ENCODE data around the gene KLF13.

The KLF13 gene

DNA sequence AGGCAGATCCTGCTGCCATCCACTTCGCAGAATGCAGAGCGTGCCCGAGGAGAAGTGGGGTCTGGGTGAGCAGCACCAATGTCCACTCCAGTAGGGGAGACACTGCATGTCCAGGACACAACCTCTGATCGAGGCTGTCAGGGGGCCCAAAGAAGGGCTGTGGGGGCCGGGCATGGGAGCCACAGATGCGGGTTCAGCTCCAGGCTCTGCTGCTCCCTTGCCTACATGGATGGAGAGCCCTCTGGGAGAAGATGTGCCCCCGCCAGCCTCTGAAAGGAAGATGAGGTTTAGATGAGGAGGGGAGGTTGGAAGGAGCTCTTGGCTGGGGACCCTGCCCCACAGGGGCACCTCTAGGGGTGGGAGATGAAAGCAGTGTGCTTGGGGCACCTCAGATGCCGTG lies 75.4 kb downstream of the KLF13 start:
- Mint-ChIP-seq H3K36me3 (ENCODE audit: insufficient read depth) (no peaks in the 10 kb centered on the region), H3K27ac (peak overlapping the region in 1 of 2 donors; percentile 7), H3K27me3 (no peaks in the 10 kb centered on the region), H3K4me3 (no peak overlapping the region), H3K9me3 (no peaks in the 10 kb centered on the region), H3K4me1 (ENCODE audit: low read depth in 2 of 2) (peaks cover 21 to 23% of the 10 kb centered on the region in 2 donors)
- ATAC-seq (replicated peaks) (no peak), DNase-seq (no peak)

DNA sequence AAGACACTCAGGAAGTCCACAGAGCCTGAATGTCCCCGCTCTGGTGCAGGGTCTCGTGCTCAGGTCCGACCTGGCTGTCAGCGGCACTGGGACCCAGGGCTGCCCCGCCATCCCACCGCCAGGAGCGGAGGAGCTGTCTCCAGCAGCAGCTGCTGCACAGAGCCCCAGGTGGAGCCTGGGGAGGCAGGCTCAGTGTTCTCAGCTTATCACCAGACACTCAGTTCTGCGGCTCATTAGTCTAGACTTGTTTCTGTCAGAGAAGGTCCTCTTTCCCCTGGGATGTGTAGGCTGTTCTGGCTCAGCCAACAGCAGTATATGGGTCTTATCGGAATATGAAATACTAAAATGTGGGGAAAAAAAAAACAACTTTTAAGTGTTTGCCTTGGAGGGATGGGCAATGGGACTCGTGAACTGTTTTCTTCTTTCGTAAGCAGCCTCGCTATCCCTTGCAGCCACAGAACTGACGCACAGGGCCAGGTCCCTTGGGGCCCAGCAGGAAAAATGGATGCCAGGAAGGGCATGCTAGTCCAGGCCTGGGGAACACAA lies 75.9 kb downstream of the KLF13 start:
- H3K27ac Mint-ChIP-seq = peak overlapping the region in 1 of 2 donors; percentile 7
- no peaks in the 10 kb centered on the region for H3K9me3 Mint-ChIP-seq
- no peak for ATAC-seq (replicated peaks)
- H3K27me3 Mint-ChIP-seq = no peaks in the 10 kb centered on the region
- H3K4me1 Mint-ChIP-seq (ENCODE audit: low read depth in 2 of 2) = peaks cover 21 to 23% of the 10 kb centered on the region in 2 donors
- H3K4me3 Mint-ChIP-seq = no peak overlapping the region
- H3K36me3 Mint-ChIP-seq (ENCODE audit: insufficient read depth) = no peaks in the 10 kb centered on the region
- DNase-seq = no peak

DNA sequence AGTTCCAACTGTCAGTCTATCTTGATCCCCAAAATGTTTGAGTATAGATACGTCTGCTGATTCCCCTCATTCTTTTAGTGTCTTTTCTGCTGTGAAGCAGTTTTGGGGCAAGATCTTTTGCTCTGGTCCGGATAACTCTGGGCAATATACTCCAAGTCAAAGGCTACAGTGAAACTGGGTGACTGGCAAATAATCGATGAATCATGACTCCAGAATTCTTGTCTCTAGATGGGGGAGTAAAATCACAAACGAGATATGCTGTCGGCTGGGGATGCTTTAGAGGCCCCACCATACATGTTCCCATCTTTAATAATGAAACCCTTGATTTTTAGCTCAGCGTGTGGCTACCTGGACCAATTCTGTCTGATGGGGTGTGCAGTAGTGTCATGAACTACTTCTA lies 76.5 kb downstream of the KLF13 start:
- Mint-ChIP-seq H3K27ac (no peak overlapping the region), H3K4me1 (ENCODE audit: low read depth in 2 of 2) (peaks cover 19% of the 10 kb centered on the region in 2 donors), H3K4me3 (no peak overlapping the region), H3K36me3 (ENCODE audit: insufficient read depth) (no peaks in the 10 kb centered on the region), H3K27me3 (no peaks in the 10 kb centered on the region), H3K9me3 (no peaks in the 10 kb centered on the region)
- DNase-seq (no peak), ATAC-seq (replicated peaks) (no peak)

DNA sequence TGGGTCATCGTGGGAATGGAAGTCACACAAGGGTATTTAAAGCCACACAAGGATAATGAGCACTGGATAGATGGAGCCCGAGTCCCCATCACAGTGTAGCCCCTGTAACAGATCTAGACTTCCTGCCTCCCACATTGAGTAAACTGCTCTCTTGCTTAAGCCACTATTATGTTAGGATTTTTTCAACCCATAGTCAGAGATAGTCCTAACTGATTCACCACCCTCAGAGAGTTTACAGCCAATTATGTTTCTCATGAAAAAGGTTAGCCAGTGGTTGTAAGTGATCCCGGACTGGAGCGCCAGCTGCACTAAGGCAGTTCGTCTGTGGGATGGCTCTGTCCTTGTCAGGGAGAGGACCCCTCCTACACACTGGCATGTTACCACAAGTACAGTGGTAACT lies 77.0 kb downstream of the KLF13 start:
- peaks cover 0 to 2% of the 10 kb centered on the region in 2 donors for H3K9me3 Mint-ChIP-seq
- DNase-seq (no peak), ATAC-seq (replicated peaks) (no peak)
- no peaks in the 10 kb centered on the region for H3K36me3 Mint-ChIP-seq (ENCODE audit: insufficient read depth)
- no peak overlapping the region for H3K27ac Mint-ChIP-seq
- H3K4me1 Mint-ChIP-seq (ENCODE audit: low read depth in 2 of 2) = peaks cover 16 to 18% of the 10 kb centered on the region in 2 donors
- no peaks in the 10 kb centered on the region for H3K27me3 Mint-ChIP-seq
- H3K4me3 Mint-ChIP-seq = no peak overlapping the region

DNA sequence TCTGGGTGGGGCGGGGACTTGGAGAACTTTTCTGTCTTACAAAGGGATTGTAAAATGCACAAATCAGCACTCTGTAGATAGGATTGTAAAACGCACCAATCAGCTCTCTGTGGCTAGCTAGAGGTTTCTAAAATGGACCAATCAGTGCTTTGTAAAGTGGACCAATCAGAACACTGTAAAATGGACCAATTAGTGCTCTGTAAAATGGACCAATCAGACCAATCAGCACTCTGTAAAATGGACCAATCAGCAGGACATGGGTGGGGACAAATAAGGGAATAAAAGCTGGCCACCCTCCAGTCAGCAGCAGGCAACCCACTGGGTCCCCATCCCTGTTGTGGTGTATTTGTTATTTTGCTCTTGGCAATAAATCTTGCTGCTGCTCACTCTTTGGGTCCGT lies 77.7 kb downstream of the KLF13 start:
- Mint-ChIP-seq H3K4me1 (ENCODE audit: low read depth in 2 of 2) (peaks cover 12 to 16% of the 10 kb centered on the region in 2 donors), H3K36me3 (ENCODE audit: insufficient read depth) (no peaks in the 10 kb centered on the region), H3K27me3 (no peaks in the 10 kb centered on the region), H3K27ac (peak overlapping the region in 1 of 2 donors; percentile 80), H3K4me3 (no peak overlapping the region), H3K9me3 (peaks cover 0 to 7% of the 10 kb centered on the region in 2 donors)
- ATAC-seq (replicated peaks) (no peak), DNase-seq (no peak)

DNA sequence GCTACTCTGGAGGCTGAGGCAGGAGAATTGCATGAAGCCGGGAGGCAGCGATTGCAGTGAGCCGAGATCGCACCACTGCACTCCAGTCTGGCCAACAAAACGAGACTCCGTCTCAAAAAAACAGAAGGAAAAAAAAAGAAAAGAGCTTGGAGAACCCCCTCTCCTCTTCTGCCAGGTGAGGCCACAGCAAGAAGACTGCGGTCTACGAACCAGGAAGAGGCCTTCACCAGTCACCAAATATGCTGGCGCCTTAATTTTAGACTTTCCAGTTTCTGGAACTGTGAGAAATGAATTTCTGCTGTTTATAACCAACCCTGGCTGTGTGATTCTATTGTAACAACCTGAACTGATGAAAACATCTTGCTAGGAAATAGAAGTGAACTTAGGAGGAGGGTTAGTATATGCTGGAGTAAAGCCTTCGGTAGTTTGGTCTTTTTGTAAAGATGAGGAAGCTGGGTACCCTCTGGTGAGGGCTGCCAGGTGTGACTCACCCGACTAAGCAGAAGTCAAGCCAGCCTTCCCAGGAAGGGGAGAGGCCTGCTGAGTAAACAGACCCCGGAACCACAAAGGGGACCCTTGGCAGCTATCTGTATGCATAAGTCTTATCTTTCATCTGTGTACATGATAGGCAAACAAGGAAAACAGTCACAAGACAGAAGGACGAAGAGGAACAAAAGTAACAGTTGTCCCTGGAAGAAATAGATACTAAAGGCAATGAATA lies 78.7 kb downstream of the KLF13 start:
- Mint-ChIP-seq H3K36me3 (ENCODE audit: insufficient read depth) (no peaks in the 10 kb centered on the region), H3K27ac (peak overlapping the region; percentile 5 to 80), H3K4me1 (ENCODE audit: low read depth in 2 of 2) (peaks cover 8 to 12% of the 10 kb centered on the region in 2 donors), H3K27me3 (no peaks in the 10 kb centered on the region), H3K4me3 (peak overlapping the region in 1 of 2 donors; percentile 36), H3K9me3 (peaks cover 0 to 8% of the 10 kb centered on the region in 2 donors)
- DNase-seq = no peak
- peak; percentile 24 for ATAC-seq (replicated peaks)

DNA sequence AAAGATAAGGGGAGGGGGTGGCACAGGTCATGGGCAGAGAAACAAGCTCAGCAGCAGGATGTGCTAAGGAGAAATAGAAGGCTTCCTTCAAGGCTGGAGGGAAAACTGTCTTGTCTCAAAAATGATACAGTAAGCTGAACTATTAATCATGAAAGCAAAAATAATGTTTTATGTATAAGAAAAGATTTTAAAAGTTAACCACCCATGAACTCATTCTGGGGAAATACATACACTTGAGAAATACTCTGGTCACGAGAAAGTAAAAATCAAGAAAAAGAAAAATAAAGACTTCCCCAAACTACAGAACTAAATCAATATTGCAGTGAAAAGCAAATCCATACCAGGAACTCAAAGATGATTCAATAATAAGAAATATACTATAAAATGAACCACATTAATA lies 80.7 kb downstream of the KLF13 start:
- no peak for DNase-seq
- no peaks in the 10 kb centered on the region for H3K36me3 Mint-ChIP-seq (ENCODE audit: insufficient read depth)
- ATAC-seq (replicated peaks) = no peak
- H3K9me3 Mint-ChIP-seq = peaks cover 0 to 8% of the 10 kb centered on the region in 2 donors
- no peak overlapping the region for H3K4me3 Mint-ChIP-seq
- H3K27ac Mint-ChIP-seq = no peak overlapping the region
- H3K4me1 Mint-ChIP-seq (ENCODE audit: low read depth in 2 of 2) = peaks cover 5 to 11% of the 10 kb centered on the region in 2 donors
- no peaks in the 10 kb centered on the region for H3K27me3 Mint-ChIP-seq

DNA sequence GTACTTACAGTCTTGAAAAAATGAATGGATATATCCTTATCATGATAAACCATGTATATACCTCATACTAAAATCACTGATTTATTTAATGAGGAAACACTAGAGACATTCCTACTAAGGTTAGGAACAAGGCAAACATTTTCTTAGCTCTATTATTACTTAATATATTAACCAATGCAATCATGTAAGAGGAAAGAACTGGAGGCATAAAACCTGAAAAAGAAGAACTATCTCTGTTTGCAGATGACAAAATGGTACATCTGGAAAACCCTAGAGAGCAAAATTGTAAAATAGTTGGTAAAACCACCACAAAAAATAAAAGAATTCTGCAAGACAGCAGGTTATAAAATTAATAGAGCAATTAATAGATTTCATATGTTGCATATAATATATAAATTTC lies 81.2 kb downstream of the KLF13 start:
- ATAC-seq (replicated peaks) = no peak
- H3K9me3 Mint-ChIP-seq = peaks cover 0 to 8% of the 10 kb centered on the region in 2 donors
- DNase-seq = no peak
- no peak overlapping the region for H3K27ac Mint-ChIP-seq
- peaks cover 9 to 16% of the 10 kb centered on the region in 2 donors for H3K4me1 Mint-ChIP-seq (ENCODE audit: low read depth in 2 of 2)
- H3K36me3 Mint-ChIP-seq (ENCODE audit: insufficient read depth) = no peaks in the 10 kb centered on the region
- no peaks in the 10 kb centered on the region for H3K27me3 Mint-ChIP-seq
- H3K4me3 Mint-ChIP-seq = no peak overlapping the region

DNA sequence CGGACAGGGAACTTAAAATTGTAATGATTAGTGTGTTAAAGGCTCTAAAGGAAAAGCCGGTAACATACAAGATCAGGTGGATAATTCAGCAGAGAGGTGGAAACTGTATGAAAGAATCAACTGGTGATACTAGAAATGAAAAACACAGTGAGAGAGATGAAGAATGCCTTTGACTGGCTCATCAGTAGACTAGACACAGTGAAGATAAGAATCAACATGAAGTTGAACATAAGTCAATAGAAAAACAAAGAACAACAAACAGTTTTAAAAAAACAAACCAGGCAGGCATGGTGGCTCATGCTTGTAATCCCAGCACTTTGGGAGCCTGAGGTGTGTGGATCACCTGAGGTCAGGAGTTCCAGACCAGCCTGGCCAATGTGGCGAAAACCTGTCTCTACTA lies 82.1 kb downstream of the KLF13 start:
- H3K4me3 Mint-ChIP-seq = no peak overlapping the region
- DNase-seq = no peak
- ATAC-seq (replicated peaks) = no peak
- H3K36me3 Mint-ChIP-seq (ENCODE audit: insufficient read depth) = no peaks in the 10 kb centered on the region
- no peaks in the 10 kb centered on the region for H3K27me3 Mint-ChIP-seq
- H3K27ac Mint-ChIP-seq = no peak overlapping the region
- H3K4me1 Mint-ChIP-seq (ENCODE audit: low read depth in 2 of 2) = peaks cover 15 to 16% of the 10 kb centered on the region in 2 donors
- peaks cover 0 to 8% of the 10 kb centered on the region in 2 donors for H3K9me3 Mint-ChIP-seq

DNA sequence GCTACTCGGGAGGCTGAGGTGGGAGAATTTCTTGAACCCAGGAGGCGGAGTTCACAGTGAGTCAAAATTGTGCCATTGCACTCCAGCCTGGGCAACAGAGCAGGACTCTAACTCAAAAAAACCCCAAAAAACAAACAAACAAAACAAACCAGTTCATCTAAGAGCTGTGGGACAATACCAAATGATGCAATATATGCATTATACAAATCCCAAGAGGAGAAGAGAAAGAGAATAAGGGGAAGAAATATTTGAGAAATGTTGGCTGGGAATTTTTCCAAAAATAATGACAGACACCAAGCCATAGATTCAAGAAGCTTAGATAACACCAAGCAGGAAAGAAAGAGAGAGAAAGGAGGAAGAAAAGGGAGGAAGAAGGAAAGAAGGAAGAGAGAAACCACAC lies 82.5 kb downstream of the KLF13 start:
- Mint-ChIP-seq H3K36me3 (ENCODE audit: insufficient read depth) (no peaks in the 10 kb centered on the region), H3K27me3 (no peaks in the 10 kb centered on the region), H3K4me3 (no peak overlapping the region), H3K27ac (no peak overlapping the region), H3K9me3 (peaks cover 0 to 8% of the 10 kb centered on the region in 2 donors), H3K4me1 (ENCODE audit: low read depth in 2 of 2) (peaks cover 13 to 14% of the 10 kb centered on the region in 2 donors)
- no peak for ATAC-seq (replicated peaks)
- DNase-seq = no peak

DNA sequence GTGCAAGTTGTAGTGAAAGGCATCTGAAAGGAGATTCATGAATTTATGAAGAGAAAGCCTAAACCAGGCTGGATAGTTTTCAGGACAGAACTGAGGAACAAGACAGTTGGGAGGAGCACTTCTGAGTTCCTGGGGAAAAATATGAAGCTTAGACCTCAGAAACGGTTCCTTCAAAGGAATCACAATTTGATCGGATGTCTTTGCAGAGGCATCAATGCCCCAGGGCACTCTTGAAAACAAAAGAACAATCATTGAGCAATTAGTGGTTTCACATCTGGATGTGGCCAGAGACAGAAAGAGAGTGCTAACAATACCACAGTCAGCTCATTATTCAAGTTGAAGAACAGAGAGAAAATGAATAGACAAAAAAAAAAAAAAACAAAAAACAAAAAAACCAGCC lies 86.2 kb downstream of the KLF13 start:
- no peaks in the 10 kb centered on the region for H3K36me3 Mint-ChIP-seq (ENCODE audit: insufficient read depth)
- peak overlapping the region in 1 of 2 donors; percentile 81 for H3K27ac Mint-ChIP-seq
- peaks cover 9 to 14% of the 10 kb centered on the region in 2 donors for H3K4me1 Mint-ChIP-seq (ENCODE audit: low read depth in 2 of 2)
- DNase-seq (no peak), ATAC-seq (replicated peaks) (peak; percentile 69)
- no peaks in the 10 kb centered on the region for H3K27me3 Mint-ChIP-seq
- peak overlapping the region; percentile 12 to 42 for H3K4me3 Mint-ChIP-seq
- peaks cover 0 to 8% of the 10 kb centered on the region in 2 donors for H3K9me3 Mint-ChIP-seq

DNA sequence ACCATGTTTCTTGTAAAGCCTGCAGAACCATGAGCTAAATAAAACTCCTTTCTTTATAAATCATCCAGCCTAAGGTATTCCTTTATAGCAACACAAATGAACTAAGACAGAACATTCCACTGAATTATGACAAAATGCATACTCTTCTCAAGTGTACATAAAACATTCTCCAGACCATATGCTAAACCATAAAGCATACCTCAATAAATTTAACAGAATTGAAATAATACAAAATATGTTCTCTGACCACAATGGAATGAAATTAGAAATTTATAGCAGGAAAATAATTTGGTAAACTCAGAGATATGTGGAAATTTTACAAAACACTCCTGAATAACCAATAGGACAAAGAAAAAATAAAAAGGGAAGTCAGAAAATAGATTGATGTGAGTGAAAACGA lies 88.6 kb downstream of the KLF13 start:
- Mint-ChIP-seq H3K36me3 (ENCODE audit: insufficient read depth) (no peaks in the 10 kb centered on the region), H3K4me3 (no peak overlapping the region), H3K27me3 (no peaks in the 10 kb centered on the region), H3K27ac (no peak overlapping the region), H3K4me1 (ENCODE audit: low read depth in 2 of 2) (peaks cover 9 to 19% of the 10 kb centered on the region in 2 donors), H3K9me3 (peaks cover 0 to 6% of the 10 kb centered on the region in 2 donors)
- DNase-seq (no peak), ATAC-seq (replicated peaks) (no peak)

DNA sequence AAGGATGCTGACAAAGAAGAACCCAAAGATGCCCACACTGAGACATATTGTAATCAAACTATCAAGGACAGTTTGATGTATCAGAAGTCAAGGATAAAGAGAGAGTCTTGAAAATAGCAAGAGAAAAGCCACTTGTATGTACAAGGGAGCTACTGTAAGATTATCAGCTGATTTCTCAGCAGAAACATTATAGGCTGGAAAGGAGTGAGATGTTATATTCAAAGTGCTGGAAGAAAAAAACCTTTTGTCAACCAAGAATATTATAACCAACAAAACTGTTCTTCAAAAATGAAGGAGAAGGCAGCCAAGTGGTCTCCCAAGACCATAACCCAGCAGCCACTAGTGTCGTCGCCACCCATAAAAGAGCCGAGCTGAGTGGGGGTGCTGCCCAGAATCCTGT lies 93.2 kb downstream of the KLF13 start:
- Mint-ChIP-seq H3K4me1 (ENCODE audit: low read depth in 2 of 2) (peaks cover 0 to 5% of the 10 kb centered on the region in 2 donors), H3K36me3 (ENCODE audit: insufficient read depth) (no peaks in the 10 kb centered on the region), H3K27me3 (no peaks in the 10 kb centered on the region), H3K4me3 (no peak overlapping the region), H3K27ac (no peak overlapping the region), H3K9me3 (peaks cover 0 to 6% of the 10 kb centered on the region in 2 donors)
- ATAC-seq (replicated peaks) (no peak), DNase-seq (no peak)

DNA sequence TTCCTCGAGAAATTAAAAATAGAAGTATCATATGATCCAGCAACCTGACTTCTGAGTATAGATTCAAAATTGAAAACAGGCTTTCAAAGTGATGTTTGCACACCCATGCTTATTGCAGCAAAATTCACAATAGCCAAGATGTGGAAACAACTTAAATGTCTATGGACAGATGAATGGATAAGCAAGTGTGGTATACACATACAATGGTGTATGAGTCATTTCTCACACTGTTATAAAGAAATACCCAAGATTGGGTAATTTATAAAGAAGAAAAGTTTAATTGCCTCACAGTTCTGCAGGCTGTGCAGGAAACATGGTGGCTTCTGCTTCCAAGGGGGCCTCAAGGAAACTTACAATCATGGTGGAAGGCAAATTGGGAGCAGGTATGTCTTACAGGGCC lies 100.8 kb downstream of the KLF13 start:
- Mint-ChIP-seq H3K4me3 (no peak overlapping the region), H3K27ac (peak overlapping the region in 1 of 2 donors; percentile 51), H3K27me3 (no peaks in the 10 kb centered on the region), H3K4me1 (ENCODE audit: low read depth in 2 of 2) (peaks cover 8 to 11% of the 10 kb centered on the region in 2 donors), H3K9me3 (no peaks in the 10 kb centered on the region), H3K36me3 (ENCODE audit: insufficient read depth) (peaks cover 6% of the 10 kb centered on the region)
- ATAC-seq (replicated peaks) (no peak), DNase-seq (no peak)

Measured in effector memory CD8-positive, alpha-beta T cell (primary cell).